CD4-positive, alpha-beta T cell treated with Interleukin-15 for 1 hour (primary cell): ENCODE data around the gene MLANA.

ENCODE experiments used
- DNase-seq: peaks from one replicate; pipeline ENCODE4 v3.0.0-alpha.2; 2020

Gene MLANA

DNA sequence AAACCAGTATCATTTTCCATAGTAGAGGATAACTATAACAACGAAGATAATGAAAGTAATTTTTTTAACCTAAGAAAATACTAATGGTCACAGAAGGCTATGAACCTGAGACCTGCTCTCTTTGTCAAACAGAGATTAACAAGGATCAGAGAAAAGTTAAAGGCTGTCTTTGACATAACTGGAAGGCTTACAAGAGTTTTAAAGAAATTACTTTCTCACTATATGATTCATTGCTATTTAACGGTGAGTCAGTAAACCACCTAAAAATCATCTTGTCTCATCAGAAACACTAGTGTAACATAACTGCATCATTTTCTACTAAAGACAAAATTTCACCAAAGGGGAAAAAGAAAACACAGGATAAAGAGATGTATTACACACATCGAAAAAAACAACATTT, 19.3 kb downstream of the MLANA start:
- no peak for DNase-seq

DNA sequence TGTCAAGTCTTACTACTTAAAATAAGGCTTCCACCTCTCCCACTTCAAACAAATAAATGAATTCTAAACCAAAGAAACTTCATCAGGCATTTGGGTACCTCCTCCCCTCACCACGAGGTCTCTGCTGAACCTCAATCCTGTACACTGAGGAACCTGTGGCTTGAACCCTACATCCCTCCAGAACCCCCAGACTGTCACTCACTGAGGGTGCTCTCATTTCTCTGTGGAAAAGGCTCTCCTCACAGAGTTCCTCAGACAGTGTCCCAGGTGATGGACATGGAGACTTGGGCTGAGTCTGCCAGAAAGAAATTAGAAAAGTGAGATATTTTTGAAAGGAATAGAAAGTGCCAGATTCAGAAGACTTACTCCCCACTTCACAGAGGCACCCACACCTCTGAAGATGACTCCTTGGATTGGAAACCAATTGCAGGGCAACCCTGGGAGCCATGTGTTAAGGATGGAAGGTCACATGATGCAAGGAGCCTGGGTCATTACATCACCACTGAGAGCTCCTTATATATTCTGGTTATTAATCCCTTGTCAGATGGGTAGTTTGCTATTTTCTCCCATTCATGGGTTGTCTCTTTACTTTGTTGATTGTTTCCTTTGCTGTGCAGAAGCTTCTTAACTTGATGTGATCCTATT, 19.8 kb downstream of the MLANA start:
- no peak for DNase-seq

DNA sequence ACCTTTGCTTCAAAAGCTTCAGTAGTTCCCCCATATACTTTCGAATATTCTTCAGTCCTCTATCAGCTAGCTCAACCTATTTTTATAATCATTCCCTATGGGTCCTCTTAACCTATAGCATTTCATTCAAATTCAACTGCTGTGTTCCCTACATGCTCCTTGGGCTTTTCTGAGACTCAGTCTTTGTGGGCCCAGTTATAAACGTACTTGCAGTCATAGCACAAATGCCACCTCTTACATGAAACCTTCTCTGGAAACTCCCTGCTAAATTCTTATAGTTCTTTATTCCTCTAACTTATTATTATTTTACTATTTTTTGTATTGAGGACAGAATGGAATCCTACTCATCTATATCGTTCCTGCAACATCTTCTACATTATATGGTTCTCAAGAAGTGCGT, 24.7 kb downstream of the MLANA start:
- DNase-seq = no peak

GRCh38 chr9:5917273-5917672, 26.6 kb downstream of the MLANA start:
- DNase-seq = no peak

- no peak for DNase-seq
Observed at GRCh38 chr9:5917888-5918287, 27.2 kb downstream of the MLANA start.

DNA sequence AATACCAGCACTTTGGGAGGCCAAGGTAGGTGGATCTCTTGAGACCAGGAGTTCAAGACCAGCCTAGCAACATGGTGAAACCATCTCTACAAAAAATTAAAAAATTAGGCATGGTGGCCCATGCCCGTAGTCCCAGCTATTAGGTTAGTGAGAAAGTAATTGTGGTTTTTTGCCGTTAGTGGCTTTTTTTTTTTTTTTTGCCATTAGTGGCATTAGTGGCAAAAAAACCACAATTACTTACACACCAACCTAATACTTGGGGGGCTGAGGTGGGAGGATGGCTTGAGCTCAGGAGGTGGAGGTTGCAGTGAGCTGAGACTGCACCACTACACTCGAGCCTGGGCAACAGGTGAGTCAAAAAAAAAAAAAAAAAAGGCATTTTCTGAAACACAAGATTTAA, 27.8 kb downstream of the MLANA start:
- no peak for DNase-seq

DNA sequence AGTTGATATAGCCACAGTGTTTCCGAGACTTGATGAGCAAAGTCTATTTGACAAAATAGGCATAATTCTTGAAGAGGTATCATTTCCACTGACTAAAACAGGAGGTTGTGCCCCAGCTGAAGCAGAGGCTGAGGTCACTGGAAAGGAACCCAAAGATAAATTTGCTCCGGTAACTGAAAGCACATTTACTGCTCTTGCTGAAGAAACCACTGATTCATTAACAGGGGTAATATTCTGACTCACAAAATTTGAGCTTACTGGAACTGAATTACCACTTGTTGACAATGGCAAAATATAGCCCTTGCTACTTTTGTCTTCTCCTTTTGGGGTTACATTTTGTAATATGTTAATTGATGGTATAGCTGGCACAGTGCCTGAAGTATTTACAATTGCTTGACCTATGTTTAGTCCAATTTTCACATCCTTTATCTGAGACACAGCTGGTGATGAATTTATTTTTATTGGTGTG, 30.2 kb downstream of the MLANA start:
- no peak for DNase-seq

- no peak for DNase-seq
Observed at GRCh38 chr9:5922192-5922591, 31.5 kb downstream of the MLANA start.

DNA sequence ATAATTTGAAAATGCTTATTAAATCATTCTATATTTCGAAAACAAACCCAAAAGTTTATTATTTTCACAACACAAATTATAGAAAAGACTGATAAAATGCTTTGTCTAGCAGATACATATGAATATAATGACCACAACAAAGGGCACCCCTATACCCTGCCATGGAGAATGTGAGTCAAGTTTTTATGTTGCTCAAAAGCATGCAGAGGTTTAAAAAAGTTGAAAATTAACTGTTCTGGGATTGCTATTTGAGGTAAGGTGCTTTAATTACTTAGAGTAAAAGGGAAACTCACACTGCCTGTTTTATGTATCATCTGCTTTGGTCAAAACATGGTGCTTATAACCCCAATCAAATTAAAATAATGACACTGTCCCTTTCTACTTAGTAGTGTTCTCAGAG, 41.0 kb downstream of the MLANA start:
- DNase-seq = no peak

DNA sequence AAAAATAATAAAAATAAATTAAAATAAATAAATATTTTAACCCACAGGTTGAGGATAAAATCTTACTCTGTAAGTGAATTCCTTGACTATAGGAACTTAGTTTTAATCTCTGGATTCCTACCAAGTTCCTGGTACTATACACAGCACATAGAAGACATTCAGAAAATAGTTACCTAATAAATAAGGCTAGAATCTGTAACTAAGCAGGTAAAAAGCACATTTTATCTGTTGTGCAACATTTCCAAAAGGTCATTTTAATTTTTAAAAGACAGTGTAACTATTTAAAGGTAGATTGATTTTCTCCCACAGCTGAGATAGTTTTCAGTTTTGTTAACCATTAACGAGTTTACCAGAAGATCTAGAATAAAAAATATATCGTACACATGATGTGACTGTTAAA, 47.8 kb downstream of the MLANA start:
- no peak for DNase-seq

GRCh38 chr9:5939530-5939929, 48.8 kb downstream of the MLANA start:
- no peak for DNase-seq

- no peak for DNase-seq
Observed at GRCh38 chr9:5941214-5941613, 50.5 kb downstream of the MLANA start.

DNA sequence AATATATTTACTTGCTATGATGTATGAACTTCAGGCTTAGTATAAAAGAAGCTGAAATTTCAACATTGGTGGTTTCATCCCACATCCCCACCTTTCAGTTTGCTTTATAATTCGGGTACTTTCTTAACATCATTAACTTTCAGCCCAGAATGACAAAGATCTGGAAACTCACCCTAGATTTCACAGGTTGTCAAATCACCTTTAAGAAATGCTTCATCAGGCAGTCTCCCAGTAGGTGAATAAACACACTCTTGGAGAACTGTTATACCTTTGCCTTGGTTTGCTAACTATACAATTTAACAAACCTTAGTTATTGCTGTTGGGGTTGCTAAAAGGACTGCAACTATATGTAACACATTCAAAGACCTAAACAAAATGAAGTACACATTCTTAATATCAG, 54.4 kb downstream of the MLANA start:
- no peak for DNase-seq

DNA sequence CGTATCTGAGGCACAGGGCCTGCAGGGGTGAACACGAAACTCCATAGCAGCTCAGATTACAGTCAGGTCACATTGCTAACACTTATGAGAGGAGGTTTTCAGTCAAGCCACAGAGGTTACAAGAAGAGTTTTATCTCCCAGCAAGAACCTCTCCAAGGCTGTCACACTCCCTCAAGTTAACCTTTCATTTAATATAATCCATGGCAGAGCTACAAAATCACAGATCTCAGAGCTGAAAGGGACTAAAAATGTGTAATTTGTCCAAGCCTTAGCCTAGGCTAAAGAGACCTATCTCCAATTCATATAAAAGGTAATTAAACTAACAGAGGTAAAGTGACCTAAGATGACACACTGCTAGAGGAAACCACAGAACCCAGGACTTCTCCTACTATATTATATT, 57.2 kb downstream of the MLANA start:
- no peak for DNase-seq

DNA sequence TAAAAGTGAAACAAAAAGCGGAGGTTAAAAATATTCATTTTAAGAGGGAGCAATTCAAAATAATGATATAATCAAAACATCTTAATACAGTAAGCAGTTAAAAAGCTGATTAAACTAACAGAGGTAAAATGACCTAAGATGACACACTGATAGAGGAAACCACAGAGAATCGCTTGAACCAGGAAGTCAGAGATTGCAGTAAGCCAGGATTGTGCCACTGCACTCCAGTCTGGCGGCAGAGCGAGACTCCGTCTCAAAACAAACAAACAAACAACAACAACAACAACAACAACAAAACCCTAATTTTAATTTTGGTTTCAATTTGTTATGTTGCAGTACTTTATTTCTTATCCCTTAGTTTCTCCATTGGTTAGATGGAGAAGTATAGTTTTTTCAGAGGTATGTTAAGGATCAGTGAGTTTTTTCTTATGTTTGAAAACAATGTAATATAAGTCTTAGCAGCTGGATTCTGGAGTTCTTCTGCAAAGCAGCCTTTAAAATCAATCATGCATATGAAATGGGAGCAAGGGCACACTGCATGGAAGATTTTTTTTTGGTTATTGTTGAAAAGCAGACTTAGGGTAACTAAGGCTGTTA, 58.5 kb downstream of the MLANA start:
- DNase-seq = no peak

DNA sequence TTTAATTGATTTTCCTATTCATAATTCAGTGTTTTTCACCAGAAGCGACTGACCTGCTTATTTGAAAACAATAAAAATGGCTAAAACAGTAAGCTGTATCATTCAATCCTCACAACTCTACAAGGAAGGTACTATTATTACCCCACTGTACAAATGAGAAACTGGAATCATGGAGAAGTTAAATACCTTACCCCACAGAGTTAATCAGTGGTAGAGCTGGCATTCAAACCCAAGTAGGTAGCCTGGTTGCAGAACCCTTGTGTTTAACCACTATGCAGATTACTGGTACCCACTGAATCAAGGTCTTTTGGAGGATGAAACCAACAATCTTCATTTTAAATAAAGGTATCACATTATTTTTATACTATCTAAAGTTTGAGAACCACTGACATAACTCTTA, 59.6 kb downstream of the MLANA start:
- DNase-seq = no peak

- no peak for DNase-seq
Observed at GRCh38 chr9:5951686-5952211, 61.1 kb downstream of the MLANA start.

- DNase-seq = no peak
Observed at GRCh38 chr9:5953743-5954707, 63.3 kb downstream of the MLANA start.

DNA sequence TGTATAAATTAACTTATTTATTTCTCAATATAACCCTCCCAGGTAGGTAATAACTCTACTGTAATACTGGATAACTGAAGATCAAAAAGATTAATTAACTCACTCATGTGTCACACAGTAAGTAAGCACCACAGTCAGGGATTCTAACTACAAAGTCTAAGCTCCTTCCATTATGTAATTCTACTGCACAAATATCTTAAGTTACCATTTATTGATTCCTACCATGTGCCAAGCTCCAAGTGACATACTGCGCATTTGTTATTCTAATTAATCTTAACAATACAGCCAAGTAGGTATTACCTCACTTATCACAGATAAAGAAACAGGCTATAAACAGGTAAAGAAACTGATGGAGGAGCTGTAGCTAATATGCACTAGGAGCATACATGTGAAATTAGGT, 66.5 kb downstream of the MLANA start:
- DNase-seq = no peak

DNA sequence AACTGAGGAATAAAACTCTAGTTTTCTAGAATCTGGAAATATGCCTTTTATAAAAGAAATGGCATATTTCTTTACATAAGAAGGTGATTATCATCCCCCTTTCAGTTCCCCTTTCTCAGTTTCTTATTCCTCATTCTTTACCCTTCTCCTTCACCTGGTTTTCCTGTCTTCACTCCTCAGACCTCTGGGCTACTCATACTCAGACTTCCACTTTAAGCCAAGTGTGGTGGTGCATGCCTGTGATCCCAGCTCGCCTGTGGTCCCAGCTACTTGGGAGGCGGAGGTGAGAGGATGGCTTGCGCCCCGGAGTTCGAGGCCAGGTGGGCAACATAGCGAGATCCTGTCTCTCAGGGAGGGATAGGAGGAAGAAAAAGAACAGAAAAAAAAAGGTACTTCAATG, 67.6 kb downstream of the MLANA start:
- no peak for DNase-seq
